ENCODE measurements around the gene LIMS2.

The LIMS2 gene

GRCh38 chr2:127645395-127646291 is 29.7 kb downstream of the LIMS2 start, which contains the start of gene GPR17:
TSS of gene GPR17 (plus strand) at chr2:127646153. CDS start at chr2:127650736, 4,583 bp downstream.
- no peak for DNase-seq (ENCODE audit: low spot score)

- DNase-seq (ENCODE audit: low spot score), result no peak
Measured at GRCh38 chr2:127645026-127645394, 30.3 kb downstream of the LIMS2 start.

GRCh38 chr2:127644066-127645025 is 31.0 kb downstream of the LIMS2 start:
- no peak for DNase-seq (ENCODE audit: low spot score)

DNA sequence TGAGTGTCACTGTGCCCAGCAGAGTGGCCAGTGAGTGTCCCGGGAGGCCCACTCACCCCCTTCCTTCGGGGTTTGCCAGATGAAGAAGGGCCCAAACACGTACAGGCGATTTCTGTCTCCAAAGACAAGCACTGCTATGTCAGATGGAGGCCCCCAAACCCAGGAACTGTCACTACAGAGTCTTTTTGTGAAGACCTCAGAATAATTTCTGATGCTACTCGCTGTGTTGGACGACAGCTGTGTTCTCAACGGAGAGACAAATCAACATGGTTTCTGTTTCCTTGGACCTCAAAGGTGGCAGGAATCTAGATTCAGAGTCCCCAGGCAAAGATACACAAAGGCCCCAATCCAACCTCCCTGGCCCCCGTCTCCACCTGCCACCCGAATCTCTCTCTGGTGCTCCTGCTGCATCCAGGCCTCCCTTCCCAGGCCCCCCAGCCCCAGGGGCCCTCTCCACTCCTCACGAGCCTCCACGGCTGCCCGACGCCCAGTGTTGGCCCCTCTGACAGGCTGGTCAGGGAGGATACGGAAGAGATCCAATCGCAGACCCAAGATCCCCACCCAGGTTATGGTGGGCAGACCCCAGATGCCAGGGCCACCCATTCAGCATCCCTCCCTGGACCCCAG is 31.8 kb downstream of the LIMS2 start:
- no peak for DNase-seq (ENCODE audit: low spot score)

- DNase-seq (ENCODE audit: low spot score), result no peak
Measured at GRCh38 chr2:127642706-127643438, 32.5 kb downstream of the LIMS2 start.

DNA sequence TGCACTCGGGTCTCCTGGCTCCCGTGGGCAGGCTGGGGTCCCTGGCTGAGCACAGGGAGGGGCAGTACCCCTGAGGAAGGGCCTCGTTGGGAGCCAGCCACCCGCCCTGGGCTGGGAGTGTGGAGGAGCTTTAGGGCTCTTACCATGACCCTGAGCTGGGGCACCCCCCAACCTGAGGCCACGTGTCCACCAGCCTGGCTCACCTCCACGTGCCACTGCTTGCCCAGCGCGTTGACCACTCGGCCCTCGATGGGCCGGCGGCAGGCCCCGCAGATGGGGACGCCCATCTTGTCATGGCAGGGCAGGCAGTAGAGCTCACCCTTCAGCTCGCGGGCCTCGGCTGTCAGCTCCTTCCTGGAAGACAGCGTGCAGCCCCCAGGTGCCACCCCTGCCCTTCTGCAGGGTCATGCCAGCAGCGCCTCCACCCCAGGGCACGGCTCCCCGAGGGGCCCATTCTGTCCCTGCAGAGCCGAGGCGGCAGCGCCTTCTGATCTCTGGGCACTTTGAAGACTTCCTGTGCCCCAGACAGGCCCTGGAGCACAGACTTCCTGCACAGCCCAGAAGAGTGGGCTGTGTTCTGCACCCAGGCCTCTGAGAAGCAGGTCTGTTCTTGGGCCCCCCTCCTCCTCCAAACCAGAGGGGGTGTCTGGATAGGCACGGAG is 33.4 kb downstream of the LIMS2 start:
- DNase-seq (ENCODE audit: low spot score), result no peak

- no peak for DNase-seq (ENCODE audit: low spot score)
Measured at GRCh38 chr2:127641133-127641532, 34.2 kb downstream of the LIMS2 start.

- no peak for DNase-seq (ENCODE audit: low spot score)
Measured at GRCh38 chr2:127640082-127641072, 35.0 kb downstream of the LIMS2 start.

DNA sequence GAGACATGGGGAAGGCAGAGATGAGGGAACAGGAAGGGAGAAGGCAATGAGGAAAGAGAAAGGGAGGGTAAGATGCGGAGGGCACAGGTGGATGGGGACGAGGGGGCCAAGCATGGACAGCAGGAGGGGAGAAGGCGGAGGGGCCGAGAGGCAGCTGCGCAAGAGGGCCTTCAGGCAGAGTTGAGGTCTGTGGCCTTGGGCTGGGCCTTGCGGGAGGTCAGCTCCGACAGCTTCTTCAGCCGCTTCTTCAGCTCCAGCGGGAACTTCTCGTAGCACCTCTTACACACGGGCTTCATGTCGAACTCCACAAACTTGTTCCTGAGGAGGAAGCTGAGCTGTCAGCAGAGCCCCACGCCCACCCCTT is 36.2 kb downstream of the LIMS2 start:
- no peak for DNase-seq (ENCODE audit: low spot score)

DNA sequence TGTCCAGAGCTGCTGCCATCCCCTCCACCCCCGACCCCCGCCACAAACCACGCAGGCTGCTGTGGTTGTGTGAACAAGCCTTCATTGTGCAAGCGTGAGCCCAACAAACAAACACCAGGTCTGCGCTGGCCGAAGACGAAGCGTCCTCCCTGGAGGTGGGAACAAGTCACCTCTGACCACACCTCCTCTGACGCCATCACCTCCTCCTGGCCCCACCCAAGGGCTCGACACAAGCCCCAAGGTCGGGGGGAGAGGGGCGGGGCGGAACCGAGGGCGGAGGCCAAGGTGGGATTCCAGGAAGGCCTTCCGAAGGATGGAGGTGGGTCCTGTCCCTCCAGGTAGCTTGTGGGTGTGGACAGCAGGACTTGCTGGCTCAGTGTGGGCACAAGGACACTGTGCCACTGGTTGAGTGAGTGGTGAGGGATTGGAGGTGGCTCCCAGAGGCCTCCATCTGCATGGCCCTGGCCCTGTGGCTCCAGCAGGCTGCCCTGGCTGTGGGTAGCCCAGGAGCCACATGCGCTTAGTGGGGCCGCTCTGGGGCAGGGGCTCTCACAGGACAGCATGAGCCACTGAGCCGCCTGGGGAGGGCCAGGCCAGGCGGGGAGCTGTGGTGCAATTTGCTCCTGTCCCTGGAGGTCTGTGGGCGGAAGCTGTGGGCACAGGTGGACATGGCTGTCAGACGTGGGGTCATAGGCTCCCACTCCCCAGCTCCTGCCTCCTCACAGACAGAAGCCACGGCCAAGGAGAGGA is 36.8 kb downstream of the LIMS2 start:
- no peak for DNase-seq (ENCODE audit: low spot score)

DNA sequence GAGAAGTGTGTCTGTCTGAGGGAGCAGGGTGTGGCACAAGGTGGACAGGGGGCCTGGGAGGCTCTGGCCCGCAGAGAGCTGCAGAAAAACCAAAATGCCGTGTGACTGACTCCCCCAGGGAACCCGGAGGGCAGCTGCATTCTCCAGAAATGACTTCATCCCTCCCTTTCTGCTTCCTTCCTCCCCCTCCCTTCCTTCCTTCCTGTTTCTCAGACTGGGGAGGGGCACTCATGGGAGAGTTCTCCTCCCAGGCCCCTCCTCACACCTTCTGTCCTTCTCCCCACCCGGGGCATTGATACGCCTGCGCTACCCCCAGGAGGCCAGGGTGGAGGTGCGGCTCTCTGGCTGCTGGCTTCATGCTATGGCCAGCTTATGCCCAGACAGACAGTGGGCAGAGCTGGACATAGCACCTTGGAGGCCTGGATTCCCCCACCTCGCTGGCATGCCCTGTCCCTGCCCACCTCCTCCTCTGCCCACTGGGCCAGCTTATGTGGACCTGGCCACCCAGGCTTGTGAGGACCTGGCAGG is 37.5 kb downstream of the LIMS2 start:
- DNase-seq (ENCODE audit: low spot score), result no peak

- DNase-seq (ENCODE audit: low spot score), result no peak
Measured at GRCh38 chr2:127637236-127637630, 38.1 kb downstream of the LIMS2 start.

GRCh38 chr2:127636248-127637235 is 38.8 kb downstream of the LIMS2 start:
- no peak for DNase-seq (ENCODE audit: low spot score)

- DNase-seq (ENCODE audit: low spot score), result no peak
Measured at GRCh38 chr2:127635380-127636237, 39.7 kb downstream of the LIMS2 start.

DNA sequence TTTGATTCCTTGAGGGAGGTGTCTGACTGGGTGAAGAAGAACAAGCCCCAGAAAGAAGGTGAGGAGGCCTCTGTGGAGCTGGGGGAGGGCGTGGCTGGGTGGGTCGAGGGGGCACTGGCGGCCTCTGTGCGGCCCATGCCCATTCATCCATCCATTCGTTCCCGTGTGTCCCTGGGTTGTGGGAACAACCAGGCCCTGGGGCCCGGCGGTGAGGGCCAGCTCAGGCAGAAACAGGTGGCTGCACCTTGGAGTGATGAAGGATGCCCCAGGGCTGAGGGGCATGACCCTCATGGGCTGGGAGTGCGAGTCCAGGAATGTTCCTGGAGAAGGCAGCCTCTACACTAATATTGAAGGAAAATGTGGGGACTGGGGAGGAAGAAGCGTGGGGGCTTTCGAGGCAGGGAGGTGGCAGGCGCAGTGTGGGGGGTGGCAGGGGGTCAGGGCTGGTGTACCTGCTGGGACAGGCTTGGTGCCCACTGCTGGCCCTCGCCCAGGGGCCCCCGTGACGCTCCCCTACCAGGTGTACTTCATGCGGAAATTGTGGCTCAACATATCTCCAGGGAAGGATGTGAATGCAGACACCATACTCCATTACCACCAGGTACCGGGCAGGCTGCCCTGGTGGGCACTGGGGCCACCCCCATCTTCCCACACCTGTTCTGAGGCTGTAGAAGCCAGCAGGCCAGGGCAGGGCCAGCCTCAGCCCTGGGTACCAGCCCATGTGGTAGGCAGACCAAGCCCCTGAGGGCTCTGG is 40.5 kb downstream of the LIMS2 start:
- no peak for DNase-seq (ENCODE audit: low spot score)

GRCh38 chr2:127634066-127634617 is 41.2 kb downstream of the LIMS2 start:
- no peak for DNase-seq (ENCODE audit: low spot score)

Measured in D341Med (cell line).